RWPE1 (cell line): ENCODE measurements around the gene CHN2.

ENCODE experiments used
- CTCF ChIA-PET: fragments of 350-600 bp; sonication (Branson Sonifier 250); formaldehyde crosslinking; extraction: SDS; loops from one replicate; lab custom pipeline; 2021; lab: Yijun Ruan, JAX
- POLR2A ChIA-PET: fragments of 400-600 bp; formaldehyde crosslinking; extraction: SDS; loops from one replicate; lab custom pipeline; 2020; ENCODE audit warnings: antibody characterized with exemption; ENCODE audit not compliant: low non-redundant PET; lab: Yijun Ruan, JAX
- DNase-seq: peaks from one replicate; pipeline ENCODE4 v3.0.0; 2012; ENCODE audit warnings: low spot score
- H3K27ac ChIP-seq: fragments of 450-650 bp; 2 replicates; pipeline ENCODE4 v1.5.1; 2017
- CTCF ChIP-seq: fragments of 450-650 bp; conservative IDR thresholded peaks from 2 replicates; pipeline ENCODE4 v1.5.1; 2017; ENCODE audit warnings: low read depth, mild to moderate bottlenecking

Gene CHN2

DNA sequence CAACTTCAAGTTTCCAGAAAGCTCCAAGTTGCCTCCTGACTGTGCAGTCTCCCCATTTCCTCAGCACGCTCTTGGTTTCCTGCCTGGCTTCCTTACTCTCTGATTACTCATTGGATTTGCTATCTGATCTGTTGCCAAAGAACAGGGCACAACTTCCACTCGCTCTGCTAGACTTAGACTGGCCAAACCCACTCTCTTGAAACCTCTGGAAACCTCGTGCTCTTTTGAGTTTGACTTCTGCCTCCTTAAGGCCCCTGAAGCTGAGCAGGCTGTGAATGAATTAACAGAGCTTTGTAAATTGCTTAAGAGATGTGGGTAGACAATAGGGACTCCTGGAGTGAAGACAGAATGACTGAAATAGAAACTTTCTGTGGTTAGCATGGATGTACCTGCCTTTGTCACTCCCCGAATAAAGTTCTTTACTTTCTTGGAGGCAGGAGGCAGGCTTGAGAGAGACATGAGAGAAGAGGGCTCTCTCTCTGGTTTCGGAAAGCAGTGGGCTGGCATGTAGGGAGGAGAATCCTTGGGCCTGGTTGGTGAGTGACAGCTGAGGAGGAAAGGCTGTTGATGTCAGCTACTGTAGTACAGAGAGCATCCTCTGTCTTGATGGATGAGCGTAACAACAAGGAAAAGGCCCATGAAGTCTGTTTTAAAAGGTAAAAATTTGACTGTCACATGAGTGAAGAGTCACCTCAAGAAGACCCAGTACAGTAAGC is 70.8 kb downstream of the CHN2 start:
- ChIA-PET POLR2A (no interaction called here), CTCF (interaction anchor here (0.6 to 0.9 kb wide), 2 partner anchors 75 to 76 kb away, joined by 3 to 4 read pairs; no protein-coding TSS in a partner anchor)
- TF ChIP-seq CTCF, result no peak
- DNase-seq, result peak; percentile 67
- no peak overlapping the region for H3K27ac ChIP-seq

- TF ChIP-seq CTCF, result no peak
- DNase-seq, result no peak
- H3K27ac ChIP-seq, result no peak overlapping the region
- POLR2A ChIA-PET, result no interaction called here
- CTCF ChIA-PET, result no interaction called here
These were observed 75.4 kb downstream of the CHN2 start for GRCh38 chr7:29269935-29270334.

- CTCF ChIA-PET, result no interaction called here
- no peak overlapping the region for H3K27ac ChIP-seq
- POLR2A ChIA-PET, result no interaction called here
- no peak for TF ChIP-seq CTCF
- DNase-seq, result no peak
These were observed 76.2 kb downstream of the CHN2 start for GRCh38 chr7:29270594-29271318.

DNA sequence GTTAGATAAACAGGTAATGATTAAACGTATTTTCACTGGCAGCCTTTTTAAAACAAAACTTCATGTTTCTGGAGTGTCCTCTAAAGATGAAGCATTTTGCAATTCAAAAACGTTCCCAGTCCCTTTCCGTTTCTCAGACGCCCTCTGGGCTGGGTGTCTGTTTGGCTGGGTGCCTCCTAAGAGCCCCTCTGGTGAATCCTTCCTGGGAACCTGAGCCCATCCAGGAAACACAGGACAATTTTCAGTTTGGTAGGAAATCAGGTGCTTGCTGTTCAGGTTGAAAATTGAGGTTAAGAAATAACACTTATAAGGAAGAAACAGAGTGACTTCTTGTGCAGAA is 76.7 kb downstream of the CHN2 start:
- no peak for DNase-seq
- POLR2A ChIA-PET, result no interaction called here
- no peak for TF ChIP-seq CTCF
- CTCF ChIA-PET, result no interaction called here
- no peak overlapping the region for H3K27ac ChIP-seq

DNA sequence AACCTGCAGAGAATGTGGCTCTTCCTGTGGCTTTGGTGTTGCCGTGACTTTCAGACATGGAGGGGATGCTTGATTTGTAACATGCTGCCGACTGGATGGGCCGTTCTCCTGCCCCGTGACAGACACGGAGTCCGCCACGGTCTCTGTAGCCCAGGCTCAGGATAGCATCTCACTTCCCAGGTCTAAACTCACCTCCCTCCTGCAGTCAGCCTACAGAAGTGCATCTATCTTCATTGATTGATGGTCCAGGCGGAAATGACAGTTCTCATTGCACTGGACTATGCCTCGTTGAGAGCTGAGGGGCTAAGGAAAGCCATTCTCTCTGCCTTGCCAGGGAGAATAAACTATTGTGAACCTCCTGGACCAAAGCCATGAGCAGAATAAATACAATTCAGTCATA is 77.5 kb downstream of the CHN2 start:
- ChIA-PET CTCF (interaction anchor here (1.1 kb wide), 1 partner anchor 82 kb away, joined by 3 read pairs; no protein-coding TSS in a partner anchor), POLR2A (no interaction called here)
- no peak for TF ChIP-seq CTCF

DNA sequence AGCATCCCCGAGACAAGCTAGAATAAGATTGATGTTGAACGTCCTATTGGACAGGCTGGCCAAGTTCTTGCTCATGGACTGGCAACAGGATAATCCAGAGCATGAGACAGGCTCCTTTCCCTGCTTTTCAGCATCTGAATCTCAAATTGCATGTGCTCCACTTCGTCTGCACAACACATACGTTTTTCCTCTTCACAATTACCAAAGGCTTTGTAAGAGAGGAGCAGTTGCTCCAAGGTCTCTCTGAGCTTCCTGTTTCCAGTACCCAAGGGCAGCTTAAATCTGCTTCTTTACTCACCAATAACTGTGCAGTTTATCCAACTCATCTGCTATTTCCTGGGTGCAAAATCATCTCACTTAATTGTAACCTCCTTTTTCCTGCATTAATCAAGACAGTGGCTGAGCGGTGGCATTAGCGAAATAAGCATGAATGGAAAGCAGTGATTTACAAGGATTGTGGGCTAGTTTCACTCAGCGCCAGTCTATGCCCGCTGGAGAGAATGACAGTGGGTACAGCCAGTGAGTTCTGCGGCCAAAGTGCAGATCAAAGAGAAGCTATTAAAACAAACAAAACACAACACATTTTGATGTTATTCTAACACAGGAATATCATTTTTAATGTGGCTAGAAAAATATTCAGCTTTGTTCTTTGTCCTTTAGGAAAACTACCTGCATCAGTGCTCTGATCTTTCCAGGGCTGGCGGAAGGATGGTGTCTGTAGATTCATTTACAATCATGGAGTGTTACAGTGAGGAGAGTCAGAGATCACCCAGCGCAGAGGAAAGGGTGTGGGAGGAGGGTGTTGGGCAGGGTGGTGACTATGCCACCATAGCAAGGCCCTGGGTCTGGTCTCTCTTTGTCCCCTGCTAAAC is 79.8 kb downstream of the CHN2 start:
- DNase-seq, result no peak
- no peak for TF ChIP-seq CTCF
- no peak overlapping the region for H3K27ac ChIP-seq
- ChIA-PET POLR2A (no interaction called here), CTCF (no interaction called here)

More for the DNA sequence above, 77.5 kb downstream of the CHN2 start:
- no peak overlapping the region for H3K27ac ChIP-seq
- no peak for DNase-seq
